SK-N-SH treated with all-trans-retinoic acid at 6 μM for 48 hours (cell line): Measurements from ENCODE around the gene CARD10.

ENCODE experiments used
- ARNTL ChIP-seq: fragments of 450-650 bp; formaldehyde crosslinking; IDR thresholded peaks from 2 replicates; pipeline ENCODE4 v1.5.0; 2020; ENCODE audit warnings: low read depth, mild to moderate bottlenecking, moderate library complexity, borderline replicate concordance
- CREB5 ChIP-seq: fragments of 250-450 bp; sonication (Bioruptor Pico); IDR thresholded peaks from 2 replicates; pipeline ENCODE4 v1.5.1; 2020; ENCODE audit warnings: low read depth, mild to moderate bottlenecking, moderate library complexity
- OSR1 ChIP-seq: fragments of 250-450 bp; sonication (Bioruptor Pico); IDR thresholded peaks from 2 replicates; pipeline ENCODE4 v1.8.0; 2022; ENCODE audit warnings: moderate library complexity, mild to moderate bottlenecking, inconsistent platforms
- TCF4 ChIP-seq: fragments of 250-450 bp; sonication (Bioruptor Pico); IDR thresholded peaks from 2 replicates; pipeline ENCODE4 v1.8.0; 2021; ENCODE audit warnings: mild to moderate bottlenecking, moderate library complexity, borderline replicate concordance
- ZFP3 ChIP-seq: fragments of 250-450 bp; sonication (Bioruptor Pico); IDR thresholded peaks from 2 replicates; pipeline ENCODE4 v1.5.0; 2020; ENCODE audit warnings: mild to moderate bottlenecking, moderate library complexity
- ZNF70 ChIP-seq: fragments of 450-650 bp; formaldehyde crosslinking; IDR thresholded peaks from 2 replicates; pipeline ENCODE4 v1.5.0; 2020; ENCODE audit warnings: mild to moderate bottlenecking, moderate library complexity
- ZNF8 ChIP-seq: fragments of 450-650 bp; formaldehyde crosslinking; IDR thresholded peaks from 2 replicates; pipeline ENCODE4 v1.5.0; 2020; ENCODE audit warnings: mild to moderate bottlenecking, moderate library complexity

GRCh38 chr22:37526376-37526775, 7.2 kb upstream of the CARD10 start:
- no peak for TF ChIP-seq ZNF70
- no peak for TF ChIP-seq CREB5 (CRISPR knock-in tag)
- no peak for TF ChIP-seq ARNTL
- no peak for TF ChIP-seq ZFP3 (CRISPR knock-in tag)
- no peak for TF ChIP-seq OSR1 (CRISPR knock-in tag)
- no peak for TF ChIP-seq ZNF8 (CRISPR knock-in tag)
- TF ChIP-seq TCF4 (CRISPR knock-in tag), result no peak
